HG03439 (cell line): Measurements from ENCODE around the gene TLL1.

Experiments
- ATAC-seq: cut with Tn5 transposase; IDR thresholded peaks from one replicate; pipeline ENCODE4 v1.9.1; 2021; ENCODE audit warnings: mild to moderate bottlenecking, moderate library complexity; ENCODE audit not compliant: unreplicated experiment

The TLL1 gene

DNA sequence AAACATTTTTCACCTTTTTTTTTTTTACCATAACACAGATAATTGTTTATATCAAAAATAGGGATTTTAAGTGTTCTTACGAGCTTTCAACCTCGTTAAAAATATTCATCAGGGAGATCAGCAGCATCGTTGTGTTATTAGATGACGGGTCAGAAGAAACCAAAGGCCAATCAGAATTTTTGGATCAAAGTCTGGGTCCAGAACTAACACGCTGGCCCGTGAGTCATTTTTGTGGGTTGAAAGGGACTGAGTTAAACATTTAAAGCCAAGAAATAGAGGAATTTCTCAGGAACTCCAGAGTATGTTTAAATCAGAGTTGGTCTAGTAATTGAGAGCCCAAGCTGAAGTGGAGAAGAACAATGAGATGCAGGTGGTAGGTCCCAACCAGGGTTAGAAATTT lies 170.8 kb downstream of the TLL1 start:
- ATAC-seq: no peak

DNA sequence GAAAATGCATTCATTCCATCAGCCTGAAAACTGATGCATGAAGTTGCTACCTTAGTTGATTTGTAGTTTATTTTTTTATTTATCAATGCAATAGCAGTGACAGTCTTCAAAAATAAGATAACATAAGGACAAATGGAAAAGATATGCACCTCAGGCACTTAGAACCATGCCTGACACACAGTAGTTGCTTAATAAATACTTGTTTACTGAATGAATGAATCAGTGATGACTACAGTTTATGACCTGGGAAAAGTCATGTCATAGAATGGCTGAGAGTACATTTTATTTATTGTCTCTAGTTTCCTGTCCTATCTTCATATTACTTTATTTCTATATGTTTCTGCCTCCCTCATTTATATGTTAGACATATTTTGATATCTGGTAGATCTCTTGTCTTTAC lies 171.8 kb downstream of the TLL1 start:
- ATAC-seq: no peak

DNA sequence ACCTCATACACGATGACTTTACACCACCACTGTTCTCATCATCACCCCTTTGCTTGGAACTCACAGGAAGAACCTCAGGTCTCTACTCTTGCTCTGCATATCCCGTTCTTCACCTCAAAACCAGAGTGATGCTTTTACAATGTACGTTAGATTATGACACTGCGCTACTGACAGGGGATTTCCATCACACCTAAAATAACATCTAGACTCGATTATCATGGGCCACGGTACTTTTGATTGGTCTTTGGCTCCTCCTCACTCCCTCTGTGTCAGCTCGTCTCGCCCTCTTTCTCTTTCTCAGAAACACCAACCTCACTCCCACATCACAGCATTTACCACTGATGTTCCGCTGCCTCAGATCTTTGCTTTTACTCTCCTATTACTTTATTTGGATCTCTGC lies 172.4 kb downstream of the TLL1 start:
- ATAC-seq: peak; percentile 93

DNA sequence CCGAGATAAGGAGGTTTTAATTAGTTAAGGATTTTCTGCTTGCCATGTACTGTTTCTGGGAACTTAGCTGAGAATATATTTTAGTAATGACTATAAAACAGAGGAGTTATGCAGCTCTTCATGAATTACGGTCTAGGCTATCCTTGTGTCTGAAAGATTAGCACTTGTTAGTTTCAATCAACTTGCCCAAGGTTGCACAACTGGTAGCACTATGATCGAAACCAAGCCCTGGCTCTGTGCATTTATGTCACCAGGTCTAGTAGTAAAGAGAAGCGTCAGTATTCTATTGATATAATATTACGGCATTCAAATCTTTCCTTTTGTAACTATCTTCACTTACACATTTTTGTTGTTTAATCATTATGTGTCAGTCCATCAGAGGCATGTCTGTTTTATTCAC lies 176.0 kb downstream of the TLL1 start:
- ATAC-seq: no peak

DNA sequence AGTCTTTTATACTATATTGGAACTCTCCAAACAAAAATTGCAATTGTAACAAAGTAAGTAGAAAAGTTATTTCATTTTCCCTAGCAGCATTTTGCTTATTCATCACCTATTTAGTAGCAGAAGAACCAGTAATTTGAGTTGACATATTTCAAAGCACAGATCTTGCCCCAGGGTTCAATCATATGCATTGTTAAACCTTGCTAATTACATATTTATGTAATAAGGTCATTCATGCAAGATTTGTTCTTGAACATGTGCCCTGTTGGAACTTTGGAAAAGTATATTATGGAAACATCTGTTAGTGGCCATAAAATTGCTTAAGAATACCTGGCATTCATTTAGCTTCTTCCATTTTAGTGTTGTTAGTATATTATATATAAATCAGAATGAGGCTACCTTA lies 191.7 kb downstream of the TLL1 start:
- no peak for ATAC-seq

DNA sequence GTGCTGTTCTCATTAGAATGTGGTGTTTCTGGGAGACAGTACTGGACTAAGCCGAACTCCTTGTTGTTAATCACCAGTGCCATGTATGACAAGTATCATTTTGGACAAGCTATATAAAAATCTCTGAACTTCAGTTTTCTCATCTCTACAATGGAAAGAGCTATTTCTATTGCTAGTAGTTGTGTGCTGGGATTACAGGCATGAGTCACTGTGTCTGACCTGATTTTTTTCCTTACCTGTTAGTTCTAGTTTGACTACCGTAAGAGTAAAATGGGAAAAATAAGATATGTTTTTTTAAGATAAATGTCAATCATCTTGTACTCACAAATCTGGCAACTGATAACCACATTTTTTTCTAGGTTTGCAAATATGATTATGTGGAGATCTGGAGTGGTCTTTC lies 192.3 kb downstream of the TLL1 start:
- ATAC-seq: no peak

DNA sequence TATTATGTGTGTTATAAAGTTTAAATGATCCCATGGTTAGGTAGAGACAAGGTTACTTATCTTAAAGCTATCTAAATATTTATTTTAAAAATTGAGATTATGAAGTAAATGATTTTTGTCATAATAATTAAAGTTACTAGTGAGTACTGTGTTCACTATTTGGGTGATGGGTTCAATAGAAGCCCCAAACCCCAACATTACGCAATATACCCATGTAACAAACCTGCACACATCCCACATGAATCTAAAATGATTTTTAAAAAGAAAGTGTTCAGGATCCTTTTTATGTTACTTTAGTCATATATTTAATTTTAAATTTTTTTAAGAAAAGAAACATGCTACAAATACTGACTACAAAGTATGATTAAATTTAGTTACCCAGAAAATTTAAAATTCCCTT lies 193.9 kb downstream of the TLL1 start:
- ATAC-seq: no peak

DNA sequence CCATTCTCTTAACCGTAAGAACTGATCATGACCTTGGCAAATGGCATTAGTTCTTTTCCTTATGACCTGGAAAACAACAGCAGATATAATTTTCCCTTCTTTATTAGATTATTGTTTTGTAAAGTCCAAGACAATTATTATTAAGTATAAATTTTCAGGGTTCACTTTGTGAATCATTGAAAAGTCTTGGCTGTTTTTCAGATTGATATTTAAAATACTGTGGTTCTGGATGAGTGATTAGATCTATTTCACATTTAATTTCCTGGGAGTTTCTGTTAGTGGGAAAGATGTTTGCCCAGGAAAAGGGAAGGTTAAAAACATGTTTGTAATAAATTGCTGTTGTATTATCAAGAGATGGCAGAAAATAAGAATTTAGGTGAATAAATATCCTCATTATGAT lies 194.9 kb downstream of the TLL1 start:
- ATAC-seq: no peak

DNA sequence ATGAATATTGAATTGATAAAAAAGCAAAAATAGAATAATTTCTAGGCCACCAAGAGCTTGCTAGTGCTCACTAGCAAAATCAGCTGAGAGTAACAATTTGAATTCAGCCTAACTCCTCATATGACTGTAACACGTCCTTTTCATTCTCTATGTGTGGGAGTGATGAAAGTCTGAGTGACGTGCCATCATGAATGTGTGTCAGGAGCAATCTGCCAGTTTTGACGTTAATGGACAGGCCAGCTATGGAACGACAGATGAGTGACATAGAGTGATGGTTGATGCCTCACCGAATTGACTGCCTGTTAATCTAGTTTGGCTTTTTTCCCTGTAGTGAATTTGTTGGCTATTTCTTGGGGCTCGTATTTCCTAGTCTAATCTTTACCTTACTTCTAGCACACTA lies 200.7 kb downstream of the TLL1 start:
- ATAC-seq: no peak

DNA sequence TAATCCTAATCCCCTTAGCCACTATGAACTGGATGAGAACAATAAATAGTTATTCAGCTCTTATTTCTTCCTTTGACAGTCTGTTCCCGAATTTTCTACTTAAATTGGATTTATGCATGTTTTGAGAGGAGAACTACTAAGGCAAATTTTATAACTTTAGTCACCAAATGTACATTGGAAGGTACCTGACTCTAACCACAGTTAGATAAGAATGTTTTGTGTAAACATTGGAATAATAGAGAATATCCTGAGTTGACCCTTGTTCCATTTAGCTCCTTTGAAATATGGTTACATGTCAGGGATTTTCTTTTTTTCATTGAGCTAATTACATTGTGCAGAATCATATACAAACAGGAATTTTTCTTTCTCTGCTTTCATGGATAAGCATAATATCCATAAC lies 202.6 kb downstream of the TLL1 start:
- ATAC-seq: no peak

DNA sequence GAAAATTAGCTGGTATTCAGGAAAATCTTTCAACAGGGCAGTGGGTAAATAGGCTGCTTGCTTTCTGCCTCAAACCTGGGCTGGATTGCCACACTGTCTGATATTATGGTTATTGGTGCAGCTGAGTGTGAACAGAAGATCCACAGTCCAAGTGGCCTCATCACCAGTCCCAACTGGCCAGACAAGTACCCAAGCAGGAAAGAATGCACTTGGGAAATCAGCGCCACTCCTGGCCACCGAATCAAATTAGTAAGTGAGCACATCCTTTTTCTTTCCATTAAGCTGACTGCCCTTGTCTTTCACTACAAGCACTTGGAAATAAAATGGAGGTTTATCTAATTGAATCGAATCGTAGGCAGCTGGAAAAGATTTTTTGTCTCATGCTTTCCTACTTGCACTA lies 204.7 kb downstream of the TLL1 start:
- no peak for ATAC-seq

DNA sequence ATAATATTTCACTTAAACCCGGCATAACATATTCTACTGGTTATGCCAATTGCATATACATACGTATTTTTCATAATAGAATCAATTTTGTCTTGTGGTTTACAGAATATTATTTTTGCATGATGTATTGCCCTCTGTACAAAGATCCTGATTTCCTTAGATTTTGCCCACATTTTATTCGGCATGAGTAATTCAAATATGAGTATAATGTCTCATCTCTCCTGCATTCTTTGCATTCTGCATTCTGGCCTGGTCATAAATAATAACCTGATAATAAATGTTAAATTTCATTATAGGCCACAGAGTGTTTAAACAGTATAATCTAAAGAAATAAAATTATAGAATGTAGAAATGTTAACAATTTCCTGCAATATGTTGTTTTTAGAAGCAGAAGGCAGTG lies 205.3 kb downstream of the TLL1 start:
- no peak for ATAC-seq

DNA sequence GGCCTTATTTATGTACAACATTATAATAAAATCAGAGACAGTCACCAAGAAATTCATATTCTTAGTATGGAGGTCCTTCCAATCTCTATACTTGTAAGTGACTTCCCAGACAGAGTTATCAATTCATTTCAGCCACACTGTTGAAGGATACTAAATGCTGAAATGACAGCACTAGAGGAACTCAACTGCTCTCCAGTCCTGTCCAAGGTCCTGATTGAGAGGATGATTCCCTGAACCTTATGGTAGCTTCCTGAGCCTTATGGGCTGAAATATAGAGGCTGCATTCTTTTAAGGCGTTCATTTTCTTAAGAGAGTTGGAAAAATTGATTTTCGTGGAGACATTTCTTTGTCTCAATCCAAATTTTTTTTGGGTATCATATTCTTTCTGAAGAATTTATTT lies 205.9 kb downstream of the TLL1 start:
- no peak for ATAC-seq

DNA sequence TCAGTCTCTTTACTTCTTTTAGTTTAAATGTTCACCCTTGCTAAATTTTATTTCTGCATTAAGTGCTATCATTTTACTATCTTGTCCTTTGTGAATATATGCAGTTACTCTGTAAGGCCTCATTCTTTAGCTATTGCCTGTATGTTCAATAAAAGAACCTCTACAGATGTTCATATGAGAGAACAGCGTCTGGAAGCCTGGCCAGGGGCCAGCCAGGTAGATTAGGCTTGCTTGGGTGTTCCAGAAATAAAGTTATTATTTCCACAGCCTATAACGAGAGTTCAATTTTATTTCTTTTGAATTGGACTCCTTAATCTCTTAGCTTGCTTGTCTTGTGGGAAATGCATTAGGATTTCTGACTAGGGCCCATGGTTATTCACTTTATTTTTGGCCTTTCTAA lies 214.5 kb downstream of the TLL1 start:
- no peak for ATAC-seq

DNA sequence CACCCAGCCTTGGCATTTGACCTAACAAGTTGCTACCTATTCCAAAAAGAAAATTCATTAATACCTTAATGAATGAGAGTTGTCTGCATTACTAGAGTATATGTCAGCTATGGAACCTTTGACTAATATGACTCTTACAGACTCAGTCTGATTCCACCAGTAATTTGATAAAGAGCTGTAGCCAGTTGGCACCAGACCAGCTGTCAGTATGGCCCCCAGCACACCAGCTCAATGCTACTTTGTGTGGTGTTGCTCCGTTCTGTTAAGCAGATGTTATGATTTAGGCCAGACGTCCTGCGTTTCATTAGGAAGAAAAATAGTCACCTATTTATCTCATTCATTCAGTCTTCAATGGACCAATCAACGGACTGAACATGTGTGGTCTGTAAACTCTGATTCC lies 215.5 kb downstream of the TLL1 start:
- no peak for ATAC-seq

DNA sequence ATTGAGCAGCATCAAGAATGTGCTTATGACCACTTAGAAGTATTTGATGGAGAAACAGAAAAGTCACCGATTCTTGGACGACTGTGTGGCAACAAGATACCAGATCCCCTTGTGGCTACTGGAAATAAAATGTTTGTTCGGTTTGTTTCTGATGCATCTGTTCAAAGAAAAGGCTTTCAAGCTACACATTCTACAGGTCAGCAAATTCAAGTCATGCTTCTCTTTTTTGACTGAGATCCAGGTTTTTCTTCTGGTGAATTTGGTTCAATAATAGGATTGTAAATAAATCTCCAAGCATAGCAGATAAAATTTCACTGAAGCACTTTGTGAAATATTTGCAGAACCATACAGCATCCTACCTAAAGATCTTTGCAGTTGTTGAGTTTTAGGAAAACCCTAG lies 218.1 kb downstream of the TLL1 start:
- no peak for ATAC-seq

DNA sequence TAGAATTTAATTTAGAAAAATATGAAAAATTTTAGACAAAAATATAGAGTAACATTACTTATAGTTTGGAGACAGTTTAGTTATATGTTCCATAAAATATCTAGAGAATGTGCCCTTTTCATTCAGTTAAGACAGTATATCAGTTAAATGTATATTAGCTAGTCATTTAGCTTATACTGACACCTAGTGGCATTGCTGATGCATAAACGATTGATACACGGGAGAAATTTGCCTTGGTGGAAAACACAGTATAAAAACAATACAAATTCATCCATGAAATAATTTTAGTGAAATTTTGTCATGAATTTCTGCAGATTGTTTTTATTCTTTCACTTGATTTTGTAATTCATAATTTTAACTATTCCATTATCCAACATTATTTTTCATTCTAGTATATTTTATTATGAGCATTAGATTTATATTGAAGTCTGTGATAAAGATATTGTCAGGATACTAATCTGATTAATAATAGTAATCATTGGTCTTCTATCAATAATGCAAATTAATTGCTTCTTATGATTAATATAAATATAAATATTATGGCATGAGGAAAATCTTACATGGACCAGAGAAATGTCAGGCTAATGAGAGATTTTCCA lies 219.0 kb downstream of the TLL1 start:
- ATAC-seq: peak; percentile 84

DNA sequence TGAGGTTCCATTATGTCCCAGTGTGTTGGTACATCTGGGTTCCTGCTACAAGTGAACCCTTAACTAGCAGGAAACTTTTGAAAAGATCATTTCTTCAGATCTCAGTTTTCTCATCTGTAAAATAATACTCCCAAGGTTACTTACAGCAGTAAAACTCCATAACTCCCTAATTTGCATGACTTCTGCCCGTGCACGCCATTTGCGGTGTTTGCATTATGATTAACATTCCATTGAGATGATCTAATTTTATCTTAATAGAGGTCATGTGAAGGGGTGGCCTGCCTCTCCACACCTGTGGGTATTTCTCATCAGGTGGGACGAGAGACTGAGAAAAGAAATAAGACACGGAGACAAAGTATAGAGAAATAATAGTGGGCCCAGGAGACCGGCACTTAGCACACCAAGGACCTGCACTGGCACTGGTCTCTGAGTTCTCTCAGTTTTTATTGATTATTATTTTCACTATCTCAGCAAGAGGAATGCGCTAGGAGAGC lies 219.8 kb downstream of the TLL1 start:
- no peak for ATAC-seq

DNA sequence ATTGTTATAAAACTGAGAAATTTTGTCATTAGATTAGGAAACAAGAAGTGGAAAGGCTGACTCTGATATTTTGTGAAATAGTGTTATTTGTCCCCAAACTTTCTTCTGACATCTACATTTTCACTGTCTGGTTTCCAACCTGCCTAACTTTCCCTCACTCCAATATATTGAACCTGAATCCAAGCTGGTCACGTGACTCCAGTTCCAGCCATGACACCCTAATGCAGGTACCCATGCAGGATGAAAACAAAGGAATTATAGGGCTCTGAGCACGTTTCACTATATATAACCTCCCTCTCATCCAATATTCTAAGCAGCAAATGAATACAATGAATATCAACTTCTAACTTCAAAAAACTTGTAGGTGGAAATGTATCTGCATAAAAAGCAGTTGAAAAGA lies 231.6 kb downstream of the TLL1 start:
- no peak for ATAC-seq

DNA sequence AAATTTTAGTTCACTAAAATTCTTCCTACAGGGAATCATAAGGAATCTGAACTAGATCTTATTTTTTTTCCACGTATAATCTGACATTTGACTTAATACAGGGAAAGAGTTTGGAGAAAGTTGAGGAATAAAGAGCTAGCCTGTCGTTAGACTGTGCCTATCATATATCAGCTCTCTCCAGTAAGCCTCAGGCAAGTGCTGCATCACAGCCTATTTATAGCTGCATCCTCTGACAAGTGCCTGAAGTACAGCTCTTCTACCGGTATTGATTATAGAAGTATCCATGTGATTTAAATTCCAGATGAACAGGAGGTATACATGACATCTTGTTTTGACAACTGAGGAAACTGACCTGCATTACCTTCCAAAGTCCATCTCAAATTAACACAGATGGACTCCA lies 248.9 kb downstream of the TLL1 start:
- no peak for ATAC-seq

DNA sequence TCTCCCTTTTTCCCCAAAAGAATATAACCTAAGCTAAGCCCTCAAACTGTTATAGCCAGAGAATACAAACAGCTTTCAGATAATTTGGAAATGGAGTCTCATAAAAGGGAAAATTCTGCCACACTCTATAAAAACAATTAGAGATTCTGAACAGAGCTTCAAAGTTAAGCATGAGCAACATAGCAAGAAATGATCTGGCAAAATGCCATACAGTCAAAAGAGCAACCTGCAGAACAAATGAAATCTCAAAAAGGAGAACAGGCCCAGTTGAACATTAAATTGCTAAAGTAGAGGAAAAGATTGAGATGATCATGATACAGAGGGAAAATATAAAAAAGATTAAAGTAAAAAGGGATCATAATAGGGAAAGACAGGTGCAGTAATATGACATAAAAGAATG lies 250.5 kb downstream of the TLL1 start:
- ATAC-seq: no peak

DNA sequence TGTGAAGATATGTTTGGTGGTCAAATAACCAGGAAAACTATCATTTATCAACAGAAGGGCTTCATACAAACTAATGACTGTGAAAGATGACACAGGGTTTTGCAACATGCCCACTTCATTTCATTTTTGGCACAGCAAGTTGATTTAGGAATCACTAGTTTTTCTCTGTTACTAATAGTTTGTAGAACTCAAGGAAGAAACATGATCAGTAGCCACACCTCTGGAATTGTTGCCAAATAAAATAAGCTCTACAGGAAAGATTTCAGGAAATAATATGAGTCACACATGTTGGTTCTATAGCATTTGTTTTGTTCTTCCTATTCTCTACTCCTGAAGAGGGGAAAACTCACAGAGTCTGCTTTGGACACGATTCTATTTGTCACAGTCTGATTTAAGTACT lies 255.4 kb downstream of the TLL1 start:
- no peak for ATAC-seq

DNA sequence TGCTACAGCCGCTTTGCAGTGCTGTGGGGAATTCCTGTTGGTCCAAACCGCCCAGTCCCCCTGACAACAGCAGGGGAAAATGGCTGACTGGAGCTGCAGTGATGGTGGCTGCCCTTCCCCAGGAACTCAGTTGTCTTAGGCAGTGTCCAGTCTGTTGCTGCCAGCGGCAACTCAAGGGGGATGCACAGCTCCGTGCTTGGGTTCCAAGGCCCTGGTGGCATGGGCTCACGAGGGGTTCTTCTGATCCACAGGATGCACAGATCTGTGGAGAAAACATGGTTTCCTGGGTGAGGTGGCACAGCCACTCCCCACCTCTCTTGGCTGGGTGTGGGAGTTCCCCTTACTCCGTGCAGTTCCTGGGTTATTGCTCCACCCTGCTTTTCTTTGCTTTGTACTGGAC lies 261.2 kb downstream of the TLL1 start:
- no peak for ATAC-seq

DNA sequence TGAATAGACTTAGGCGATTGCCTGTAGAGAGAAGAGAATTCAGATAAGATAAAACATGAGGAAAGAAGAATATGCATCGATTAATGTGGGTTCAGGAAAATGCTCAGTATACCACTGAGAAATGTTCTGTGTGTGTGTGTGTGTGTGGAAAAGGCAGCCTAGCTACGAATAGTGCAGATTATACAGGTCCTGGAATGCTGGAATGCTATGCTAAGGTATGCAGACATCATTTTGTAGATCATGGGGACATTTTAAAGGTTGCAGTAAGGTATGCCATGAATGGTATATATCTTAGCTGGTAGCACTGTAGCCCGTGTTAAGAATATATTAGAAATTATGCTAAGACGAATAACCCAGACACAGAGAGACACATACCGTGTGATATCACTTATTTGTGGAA lies 267.9 kb downstream of the TLL1 start:
- ATAC-seq: no peak
